GM06990 (cell line): ENCODE measurements around the gene LRCH1.

ENCODE experiments used
- DNase-seq: peaks from one replicate; pipeline ENCODE4 v3.0.0-alpha.2; 2011; ENCODE audit not compliant: insufficient read length; ENCODE audit errors: extremely low read depth
- H3K27me3 ChIP-seq: replicated peaks from 2 replicates; pipeline ENCODE4 v1.6.0; 2011; ENCODE audit warnings: low read length; ENCODE audit not compliant: control insufficient read depth, insufficient read depth
- H3K36me3 ChIP-seq: 2 replicates; pipeline ENCODE4 v1.5.1; 2011; ENCODE audit warnings: low read length; ENCODE audit not compliant: control insufficient read depth, insufficient read depth
- H3K4me3 ChIP-seq: replicated peaks from 2 replicates; pipeline ENCODE4 v1.5.1; 2011; ENCODE audit warnings: low read depth, mild to moderate bottlenecking, control low read depth, low read length
- TF ChIP-seq, protein P1 (sequence below): IDR thresholded peaks from 2 replicates; pipeline ENCODE4 v1.5.1; 2011; ENCODE audit warnings: low read length, control low read depth, mild to moderate bottlenecking, inconsistent platforms; ENCODE audit not compliant: insufficient read depth, poor library complexity, severe bottlenecking

The LRCH1 gene

GRCh38 chr13:46607768-46608564 is 55.0 kb downstream of the LRCH1 start:
- Histone ChIP-seq H3K27me3 (no peaks in the 10 kb centered on the region), H3K4me3 (no peak overlapping the region), H3K36me3 (no peaks in the 10 kb centered on the region; the same call in none of the 2 replicates)
- no peak for DNase-seq
- TF ChIP-seq, protein P1, sequence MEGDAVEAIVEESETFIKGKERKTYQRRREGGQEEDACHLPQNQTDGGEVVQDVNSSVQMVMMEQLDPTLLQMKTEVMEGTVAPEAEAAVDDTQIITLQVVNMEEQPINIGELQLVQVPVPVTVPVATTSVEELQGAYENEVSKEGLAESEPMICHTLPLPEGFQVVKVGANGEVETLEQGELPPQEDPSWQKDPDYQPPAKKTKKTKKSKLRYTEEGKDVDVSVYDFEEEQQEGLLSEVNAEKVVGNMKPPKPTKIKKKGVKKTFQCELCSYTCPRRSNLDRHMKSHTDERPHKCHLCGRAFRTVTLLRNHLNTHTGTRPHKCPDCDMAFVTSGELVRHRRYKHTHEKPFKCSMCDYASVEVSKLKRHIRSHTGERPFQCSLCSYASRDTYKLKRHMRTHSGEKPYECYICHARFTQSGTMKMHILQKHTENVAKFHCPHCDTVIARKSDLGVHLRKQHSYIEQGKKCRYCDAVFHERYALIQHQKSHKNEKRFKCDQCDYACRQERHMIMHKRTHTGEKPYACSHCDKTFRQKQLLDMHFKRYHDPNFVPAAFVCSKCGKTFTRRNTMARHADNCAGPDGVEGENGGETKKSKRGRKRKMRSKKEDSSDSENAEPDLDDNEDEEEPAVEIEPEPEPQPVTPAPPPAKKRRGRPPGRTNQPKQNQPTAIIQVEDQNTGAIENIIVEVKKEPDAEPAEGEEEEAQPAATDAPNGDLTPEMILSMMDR = no peak

DNA sequence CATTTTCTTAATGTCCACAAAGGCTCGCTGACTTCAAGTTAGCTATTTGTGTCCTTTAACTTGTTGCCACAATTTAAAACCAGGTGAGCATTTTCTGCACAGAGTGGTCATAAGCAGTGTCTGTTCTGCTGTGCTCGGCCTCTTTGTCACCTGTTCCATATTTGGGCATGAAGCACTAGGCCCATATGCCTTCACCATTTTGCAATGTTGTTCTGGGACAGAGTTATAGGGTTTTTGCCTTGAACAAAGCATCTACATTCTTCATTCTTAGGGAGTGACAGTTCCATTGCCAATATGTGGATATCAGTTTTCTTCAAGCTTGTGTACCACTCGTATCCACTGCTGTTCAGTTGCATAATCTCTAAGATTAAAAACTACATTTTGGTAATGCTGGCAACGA is 56.1 kb downstream of the LRCH1 start:
- H3K36me3 ChIP-seq = no peaks in the 10 kb centered on the region; the same call in 1 of the 2 replicates
- no peaks in the 10 kb centered on the region for H3K27me3 ChIP-seq
- TF ChIP-seq, protein P1 = no peak
- H3K4me3 ChIP-seq = no peak overlapping the region
- no peak for DNase-seq

DNA sequence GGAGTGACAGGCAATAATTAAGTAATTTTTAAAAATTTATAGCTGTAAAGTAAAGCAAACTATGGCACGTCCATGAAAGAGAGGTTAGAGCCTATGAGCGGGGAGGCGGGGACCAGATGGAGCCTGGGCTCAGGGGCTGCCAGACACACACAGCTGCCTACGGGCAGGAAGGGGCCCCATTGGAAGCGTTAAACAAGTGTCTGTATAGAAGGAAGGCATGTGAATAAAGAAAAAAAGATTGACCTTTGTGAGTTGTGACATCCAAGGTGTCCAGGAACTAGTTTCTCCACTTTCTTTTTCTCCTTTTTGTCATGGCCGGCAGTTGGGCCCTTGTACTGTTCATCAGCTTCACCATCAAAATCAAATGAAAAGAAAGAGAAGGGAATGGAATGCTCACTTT is 56.8 kb downstream of the LRCH1 start:
- Histone ChIP-seq H3K4me3 (no peak overlapping the region), H3K27me3 (no peaks in the 10 kb centered on the region), H3K36me3 (no peaks in the 10 kb centered on the region)
- TF ChIP-seq, protein P1 = no peak
- DNase-seq = no peak

- no peak for DNase-seq
- TF ChIP-seq, protein P1 = no peak
- Histone ChIP-seq H3K4me3 (no peak overlapping the region), H3K36me3 (no peaks in the 10 kb centered on the region), H3K27me3 (no peaks in the 10 kb centered on the region)
Observed at GRCh38 chr13:46612267-46612666, 59.3 kb downstream of the LRCH1 start.

DNA sequence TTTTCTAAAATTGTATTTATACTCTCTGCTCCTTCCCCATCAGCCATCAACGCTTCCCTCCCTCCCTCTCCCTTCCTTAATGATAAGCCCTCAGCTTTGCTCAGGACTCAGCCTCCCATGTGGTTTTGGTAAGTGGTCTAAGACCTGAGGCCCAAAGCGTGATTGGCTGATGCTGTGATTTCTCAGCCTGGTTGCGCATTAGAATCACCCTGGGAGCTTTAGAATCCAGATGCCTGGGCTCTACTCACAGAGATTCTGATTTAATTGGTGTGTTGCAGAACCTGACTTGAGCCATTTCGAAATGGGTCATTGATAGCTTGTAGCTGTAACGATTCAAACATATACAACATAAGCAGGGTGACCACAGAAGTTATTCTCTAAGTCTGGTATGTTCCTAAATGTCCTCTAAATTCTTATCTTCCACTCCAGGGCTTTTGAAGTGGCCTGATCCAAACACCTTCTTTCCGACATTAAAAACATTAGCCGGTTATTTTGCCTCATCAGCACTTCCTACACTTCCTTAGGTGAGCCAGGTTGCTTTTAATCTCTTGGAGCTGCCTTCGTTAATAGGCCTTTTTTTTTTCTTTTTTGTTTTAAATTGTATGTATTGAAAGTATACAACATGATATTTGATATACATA is 60.6 kb downstream of the LRCH1 start:
- no peaks in the 10 kb centered on the region for H3K36me3 ChIP-seq
- no peaks in the 10 kb centered on the region for H3K27me3 ChIP-seq
- no peak overlapping the region for H3K4me3 ChIP-seq
- no peak for DNase-seq
- TF ChIP-seq, protein P1 = no peak
